ENCODE results near the gene CDH4. TPM values are rescaled to one million over a fixed set of nuclear protein-coding genes. Genes with fewer than 3 reads are reported as not detected.

Gene CDH4
- total RNA-seq, 1 donor from 2014 or later, result 1.1 TPM

GRCh38 chr20:61301711-61302525 is 49.9 kb downstream of the CDH4 start:
- no peak for DNase-seq

- DNase-seq, result no peak
These were observed 51.2 kb downstream of the CDH4 start for GRCh38 chr20:61303217-61303616.

- DNase-seq, result no peak
These were observed 51.6 kb downstream of the CDH4 start for GRCh38 chr20:61303675-61304074.

- DNase-seq, result no peak
These were observed 52.7 kb downstream of the CDH4 start for GRCh38 chr20:61304750-61305149.

GRCh38 chr20:61306937-61307475 is 54.9 kb downstream of the CDH4 start:
- DNase-seq, result no peak

GRCh38 chr20:61307686-61308476 is 55.8 kb downstream of the CDH4 start:
- DNase-seq, result no peak

GRCh38 chr20:61308477-61308774 is 56.4 kb downstream of the CDH4 start:
- DNase-seq, result no peak

GRCh38 chr20:61310954-61311353 is 58.9 kb downstream of the CDH4 start:
- no peak for DNase-seq

GRCh38 chr20:61311656-61312387 is 59.8 kb downstream of the CDH4 start:
- DNase-seq, result no peak

- DNase-seq, result no peak
These were observed 60.9 kb downstream of the CDH4 start for GRCh38 chr20:61312925-61313324.

GRCh38 chr20:61313396-61313795 is 61.3 kb downstream of the CDH4 start:
- DNase-seq, result no peak

- DNase-seq, result no peak
These were observed 62.4 kb downstream of the CDH4 start for GRCh38 chr20:61314326-61315010.

GRCh38 chr20:61315319-61315718 is 63.3 kb downstream of the CDH4 start:
- DNase-seq, result no peak

- DNase-seq, result peak; percentile 65
These were observed 64.3 kb downstream of the CDH4 start for GRCh38 chr20:61316346-61316745.

GRCh38 chr20:61317966-61318530 is 66.0 kb downstream of the CDH4 start:
- no peak for DNase-seq

GRCh38 chr20:61320691-61321425 is 68.8 kb downstream of the CDH4 start:
- no peak for DNase-seq

GRCh38 chr20:61321481-61321880 is 69.4 kb downstream of the CDH4 start:
- no peak for DNase-seq

- DNase-seq, result no peak
These were observed 70.2 kb downstream of the CDH4 start for GRCh38 chr20:61322151-61322865.

- DNase-seq, result no peak
These were observed 72.8 kb downstream of the CDH4 start for GRCh38 chr20:61324906-61325305.

GRCh38 chr20:61325718-61326117 is 73.7 kb downstream of the CDH4 start:
- DNase-seq, result no peak
